ENCODE data around the gene BRSK2. TPM values are rescaled to one million over a fixed set of nuclear protein-coding genes. Genes with fewer than 3 reads are reported as not detected.

BRSK2 gene
- polyA plus RNA-seq, 1 of the 3 experiments (the other 2 are of a cell fraction): 0.64 TPM

- CTCF ChIA-PET: interaction anchor here (1.0 kb wide), 1 partner anchor 24 kb away, joined by 3 read pairs; no protein-coding TSS in a partner anchor
- H4K20me1 ChIP-seq (ENCODE audit: insufficient read depth): peaks cover 50% of the 10 kb centered on the region
- no peak overlapping the region for H3K4me2 ChIP-seq
- no peak overlapping the region for H3K4me3 ChIP-seq (ENCODE audit: low read depth in 2 of 2, low read length in 1 of 2)
- H3K36me3 ChIP-seq (replicated peaks in 1 of 2; ENCODE audit: control insufficient read depth in 1 of 2, insufficient read depth in 2 of 2, low read length in 1 of 2): peaks cover 7 to 28% of the 10 kb centered on the region in 2 experiments
- H3K9me2 ChIP-seq: no peaks in the 10 kb centered on the region
- H3K27ac ChIP-seq (ENCODE audit: low read depth in 2 of 2, low read length in 1 of 2): no peak overlapping the region
- TF ChIP-seq PBX3 (IDR thresholded peaks at IDR 0.05) (no peak), MEF2A (IDR thresholded peaks at IDR 0.05; ENCODE audit: borderline replicate concordance, low read depth) (no peak), RXRA (IDR thresholded peaks at IDR 0.05; ENCODE audit: borderline replicate concordance, low read depth) (no peak), JUND (IDR thresholded peaks at IDR 0.05) (no peak), RFX5 (IDR thresholded peaks at IDR 0.05; ENCODE audit: low read length) (no peak), RAD21 (IDR thresholded peaks at IDR 0.05; ENCODE audit: low read length) (no peak), POLR2AphosphoS5 (IDR thresholded peaks at IDR 0.05; ENCODE audit: low read depth, low read length) (no peak), RCOR1 (IDR thresholded peaks at IDR 0.05; ENCODE audit: low read length) (no peak), EP300 (IDR thresholded peaks at IDR 0.05; ENCODE audit: borderline replicate concordance in 1 of 2, low read depth in 1 of 2, low read length in 1 of 2) (no peak), NRF1 (IDR thresholded peaks at IDR 0.05; ENCODE audit: low read depth, low read length) (no peak), SIN3A (IDR thresholded peaks at IDR 0.05; ENCODE audit: borderline replicate concordance, low read depth, low read length) (no peak), ELF1 (IDR thresholded peaks at IDR 0.05) (no peak), TEAD4 (IDR thresholded peaks at IDR 0.05; ENCODE audit: borderline replicate concordance, insufficient read depth) (no peak)
- TF ChIP-seq, protein P1, sequence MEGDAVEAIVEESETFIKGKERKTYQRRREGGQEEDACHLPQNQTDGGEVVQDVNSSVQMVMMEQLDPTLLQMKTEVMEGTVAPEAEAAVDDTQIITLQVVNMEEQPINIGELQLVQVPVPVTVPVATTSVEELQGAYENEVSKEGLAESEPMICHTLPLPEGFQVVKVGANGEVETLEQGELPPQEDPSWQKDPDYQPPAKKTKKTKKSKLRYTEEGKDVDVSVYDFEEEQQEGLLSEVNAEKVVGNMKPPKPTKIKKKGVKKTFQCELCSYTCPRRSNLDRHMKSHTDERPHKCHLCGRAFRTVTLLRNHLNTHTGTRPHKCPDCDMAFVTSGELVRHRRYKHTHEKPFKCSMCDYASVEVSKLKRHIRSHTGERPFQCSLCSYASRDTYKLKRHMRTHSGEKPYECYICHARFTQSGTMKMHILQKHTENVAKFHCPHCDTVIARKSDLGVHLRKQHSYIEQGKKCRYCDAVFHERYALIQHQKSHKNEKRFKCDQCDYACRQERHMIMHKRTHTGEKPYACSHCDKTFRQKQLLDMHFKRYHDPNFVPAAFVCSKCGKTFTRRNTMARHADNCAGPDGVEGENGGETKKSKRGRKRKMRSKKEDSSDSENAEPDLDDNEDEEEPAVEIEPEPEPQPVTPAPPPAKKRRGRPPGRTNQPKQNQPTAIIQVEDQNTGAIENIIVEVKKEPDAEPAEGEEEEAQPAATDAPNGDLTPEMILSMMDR (IDR thresholded peaks at IDR 0.05): no peak
- TF ChIP-seq, protein P2, sequence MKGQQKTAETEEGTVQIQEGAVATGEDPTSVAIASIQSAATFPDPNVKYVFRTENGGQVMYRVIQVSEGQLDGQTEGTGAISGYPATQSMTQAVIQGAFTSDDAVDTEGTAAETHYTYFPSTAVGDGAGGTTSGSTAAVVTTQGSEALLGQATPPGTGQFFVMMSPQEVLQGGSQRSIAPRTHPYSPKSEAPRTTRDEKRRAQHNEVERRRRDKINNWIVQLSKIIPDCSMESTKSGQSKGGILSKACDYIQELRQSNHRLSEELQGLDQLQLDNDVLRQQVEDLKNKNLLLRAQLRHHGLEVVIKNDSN (IDR thresholded peaks at IDR 0.05; ENCODE audit: borderline replicate concordance, low read depth): no peak
- H2AFZ ChIP-seq (ENCODE audit: low read depth): no peak overlapping the region
- no peak overlapping the region for H3K9ac ChIP-seq
- H3K9me3 ChIP-seq: no peaks in the 10 kb centered on the region
- no peaks in the 10 kb centered on the region for H3F3A ChIP-seq (replicated peaks; ENCODE audit: insufficient read depth)
- H3K79me2 ChIP-seq (ENCODE audit: insufficient read depth): peaks cover 13% of the 10 kb centered on the region; the same call in 1 of the 2 replicates
- peaks cover 0 to 9% of the 10 kb centered on the region in 2 experiments; a peak in 1 of 4 replicates for H3K4me1 ChIP-seq (ENCODE audit: control insufficient read depth in 1 of 2, insufficient read depth in 2 of 2, low read depth in 1 of 2, low read length in 1 of 2)
- DNase-seq: no peak
- WGBS (ENCODE audit: low lambda C conversion rate): 94% methylated on average over 2 of the region's 2 CpGs
- POLR2A ChIA-PET: no interaction called here
- no peaks in the 10 kb centered on the region for H3K27me3 ChIP-seq (ENCODE audit: insufficient read depth)
These were observed 91.7 kb downstream of the BRSK2 start for GRCh38 chr11:1481483-1481825.
